K562 (cell line): ENCODE data around the gene NUAK1. TPM values are rescaled to one million over a fixed set of nuclear protein-coding genes. Genes with fewer than 3 reads are reported as not detected.

Experiments
- ATAC-seq: fragments of 200-7000 bp; cut with Tn5 transposase; 3 replicates; pipeline ENCODE4 v1.9.1; 2020; ENCODE audit warnings: moderate library complexity
- BruUV-seq: library from RNA; stranded (reverse); fragments of 400-500 nt; replicated peaks from 2 replicates; lab custom pipeline; 2021; lab: Mats Ljungman, UMichigan
- CTCF ChIA-PET: fragments of 300-600 bp; formaldehyde crosslinking; extraction: SDS; loops from one replicate; lab custom pipeline; 2021; ENCODE audit warnings: low intra/inter-chr PET ratio; lab: Yijun Ruan, JAX
- POLR2A ChIA-PET: fragments of 300-600, 350-650 bp; sonication (Branson Sonifier 250); formaldehyde crosslinking; extraction: SDS; loops from one replicate; lab custom pipeline; 2021; ENCODE audit warnings: antibody characterized with exemption, inconsistent platforms; lab: Yijun Ruan, JAX
- DNase-seq, 4 experiments: peaks; one replicate each; pipeline versions ENCODE4 v3.0.0 to v3.0.0-alpha.2; 2011 to 2018; ENCODE audit warnings: low spot score in 3 of 4, mixed read lengths in 3 of 4; ENCODE audit errors: extremely low read depth in 1 of 4
- FAIRE-seq: peaks from 2 replicates; lab custom pipeline; 2011; peaks lifted over from hg19 to GRCh38; lab: Jason Lieb, UNC
- H2AFZ ChIP-seq: 2 replicates; pipeline ENCODE4 v1.6.0; 2011; ENCODE audit warnings: low read depth, low read length, control low read depth, inconsistent platforms
- H3K27ac ChIP-seq: fragments of 200-600 bp; 3 replicates; pipeline ENCODE4 v1.8.0; 2011; ENCODE audit warnings: low read depth, mild to moderate bottlenecking, control low read depth, inconsistent platforms, low read length, moderate library complexity, mixed read lengths; ENCODE audit errors: extremely low read depth
- H3K27me3 ChIP-seq, 2 experiments: fragments of 300-600 bp in 1 of 2; 2 replicates in 1 of 2; 3 replicates in 1 of 2; pipeline versions ENCODE4 v1.6.0 to v1.8.0; 2011; ENCODE audit warnings: inconsistent platforms in 2 of 2, low read length in 2 of 2, mild to moderate bottlenecking in 1 of 2, mixed read lengths in 1 of 2, moderate library complexity in 1 of 2; ENCODE audit not compliant: control insufficient read depth in 2 of 2, insufficient read depth in 2 of 2
- H3K36me3 ChIP-seq: fragments of 300-600 bp; 3 replicates; pipeline ENCODE4 v1.8.0; 2011; ENCODE audit warnings: mild to moderate bottlenecking, low read length, inconsistent platforms; ENCODE audit not compliant: control insufficient read depth, insufficient read depth
- H3K4me1 ChIP-seq, 2 experiments: fragments of 200-600 bp in 1 of 2; replicated peaks in 1 of 2; 2 replicates in 1 of 2; 3 replicates in 1 of 2; pipeline versions ENCODE4 v1.5.1 to v1.8.0; 2011; ENCODE audit warnings: inconsistent platforms in 2 of 2, low read length in 2 of 2, mild to moderate bottlenecking in 1 of 2, mixed read lengths in 1 of 2, moderate library complexity in 1 of 2; ENCODE audit not compliant: control insufficient read depth in 2 of 2, insufficient read depth in 2 of 2
- H3K4me2 ChIP-seq: 2 replicates; pipeline ENCODE4 v1.6.1; 2011; ENCODE audit warnings: low read length, control low read depth, inconsistent platforms, mixed read lengths; ENCODE audit not compliant: insufficient read depth
- H3K4me3 ChIP-seq: fragments of 200-600 bp; sonication (generic), shearing (Covaris generic); 2 replicates; pipeline ENCODE4 v1.5.1; 2016; ENCODE audit warnings: control low read depth, inconsistent platforms
- H3K79me2 ChIP-seq: fragments of 200-600 bp; 3 replicates; pipeline ENCODE4 v1.8.0; 2011; ENCODE audit warnings: low read length, inconsistent platforms; ENCODE audit not compliant: control insufficient read depth, insufficient read depth
- H3K9ac ChIP-seq, 2 experiments: 2 replicates each; pipeline versions ENCODE4 v1.6.0 to v1.6.1; 2011; ENCODE audit warnings: low read depth in 2 of 2, low read length in 2 of 2, control low read depth in 1 of 2, inconsistent platforms in 1 of 2, mild to moderate bottlenecking in 1 of 2, mixed read lengths in 1 of 2; ENCODE audit not compliant: insufficient read depth in 1 of 2
- H3K9me1 ChIP-seq: one replicate; pipeline ENCODE4 v1.6.0; 2011; ENCODE audit warnings: inconsistent platforms, mild to moderate bottlenecking, low read length, moderate library complexity; ENCODE audit not compliant: control insufficient read depth, insufficient read depth
- H3K9me3 ChIP-seq: replicated peaks from 2 replicates; pipeline ENCODE4 v1.5.1; 2011; ENCODE audit warnings: low read depth, low read length, inconsistent platforms; ENCODE audit not compliant: control insufficient read depth, insufficient read depth
- H4K20me1 ChIP-seq: replicated peaks from 2 replicates; pipeline ENCODE4 v1.6.1; 2011; ENCODE audit warnings: low read length, inconsistent platforms, mixed read lengths; ENCODE audit not compliant: control insufficient read depth, insufficient read depth
- PHF21A ChIP-seq: fragments of 450-650 bp; IDR thresholded peaks from 2 replicates; pipeline ENCODE4 v1.6.1; 2017; ENCODE audit warnings: low read depth, borderline replicate concordance
- ZNF239 ChIP-seq: fragments of 250-450 bp; sonication (Bioruptor Pico); IDR thresholded peaks from 2 replicates; pipeline ENCODE4 v1.4.0; 2020; ENCODE audit warnings: mild to moderate bottlenecking
- WGBS: fragments of 100-300 bp; shearing (Covaris generic); methylation state at CpG from one replicate; pipeline ENCODE4 v1.1.6; 2016; ENCODE audit warnings: low coverage, mixed read lengths; ENCODE audit not compliant: insufficient coverage; ENCODE audit errors: missing lambda C conversion rate; 5-methylcytosine and 5-hydroxymethylcytosine counted together
- in situ Hi-C: fragments of 300-500 bp; cut with MboI; formaldehyde crosslinking; loops from 4 replicates; pipeline ENCODE4 v1.15.0; 2018; ENCODE audit warnings: inconsistent platforms, mixed read lengths
- intact Hi-C: fragments of 100-400 bp; cut with micrococcal nuclease; formaldehyde crosslinking; loops from 2 replicates; pipeline ENCODE4 v1.14.2; 2022
- polyA plus RNA-seq, 8 experiments: library from polyadenylated mRNA; depleted of rRNA in 4 of 8; stranded (reverse) in 5 of 8; unstranded in 3 of 8; fragments of >200 nt; fragmentation: Nextera tagmentation in 2 of 8; fragmentation: Illumina TruSeq in 1 of 8; extraction: Ambion mirVana in 2 of 8; extraction: Trizol in 1 of 8; gene quantifications; 2 replicates each; pipeline versions ENCODE4 v1.2.1 to v1.2.3, GENCODE V29; 2011 to 2014; ENCODE audit warnings: inconsistent platforms in 1 of 8, missing spikeins in 1 of 8
- total RNA-seq, 7 experiments: library from RNA; depleted of rRNA in 6 of 7; stranded (reverse); fragments of >200 nt in 6 of 7; fragmentation: Illumina TruSeq in 2 of 7; extraction: Trizol in 2 of 7; gene quantifications; 2 replicates each; pipeline versions ENCODE4 v1.2.1 to v1.2.3, GENCODE V29; 2011 to 2021; ENCODE audit warnings: low replicate concordance in 1 of 7
- TF ChIP-seq, protein P1 (sequence below): fragments of 200-800 bp; sonication (Bioruptor generic); IDR thresholded peaks from 2 replicates; pipeline ENCODE4 v1.6.1; 2017; ENCODE audit warnings: missing genetic modification characterization, missing compliant biosample characterization

Gene NUAK1
- total and polyA plus RNA-seq, 9 of the 15 experiments (the other 6 are each of a cell fraction or from before 2014, with no cell fraction given) = 0.02 TPM; not detected in 8

DNA sequence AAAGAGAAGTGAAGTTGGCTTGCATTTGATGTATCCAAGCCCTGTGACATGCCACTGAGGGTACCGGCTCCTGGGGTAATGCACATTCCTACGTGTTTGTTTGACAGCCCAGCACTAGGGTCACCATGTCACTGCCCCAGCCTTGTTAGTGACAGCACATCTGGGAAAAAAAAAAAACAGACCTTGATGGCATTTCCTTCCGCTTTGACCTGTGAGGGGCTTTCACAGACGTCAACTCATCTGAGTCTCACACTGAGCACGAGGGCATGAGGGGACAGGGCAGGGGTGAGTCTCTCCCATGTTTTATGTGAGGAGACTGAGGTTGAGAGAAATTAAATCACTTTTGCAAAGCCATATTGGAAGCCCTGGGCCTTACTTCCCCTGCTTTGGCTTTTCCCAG, 111.5 kb downstream of the NUAK1 start:
- H2AFZ ChIP-seq = no peak overlapping the region
- no peaks in the 10 kb centered on the region; a peak in 1 of 5 replicates for H3K27me3 ChIP-seq
- H3K4me3 ChIP-seq = no peak overlapping the region
- ChIA-PET POLR2A (no interaction called here), CTCF (no interaction called here)
- no peaks in the 10 kb centered on the region; a peak in 2 of 5 replicates for H3K4me1 ChIP-seq
- intact Hi-C loops (loop anchor here (10.0 kb wide), 1 partner anchor 118 kb away; no protein-coding TSS in a partner anchor), in situ Hi-C loops (no loop called here)
- FAIRE-seq = no peak
- H3K79me2 ChIP-seq = no peaks in the 10 kb centered on the region
- H3K4me2 ChIP-seq = no peak overlapping the region
- no peak overlapping the region for H3K9ac ChIP-seq
- no peaks in the 10 kb centered on the region for H4K20me1 ChIP-seq
- ATAC-seq = no peak
- TF ChIP-seq, protein P1, sequence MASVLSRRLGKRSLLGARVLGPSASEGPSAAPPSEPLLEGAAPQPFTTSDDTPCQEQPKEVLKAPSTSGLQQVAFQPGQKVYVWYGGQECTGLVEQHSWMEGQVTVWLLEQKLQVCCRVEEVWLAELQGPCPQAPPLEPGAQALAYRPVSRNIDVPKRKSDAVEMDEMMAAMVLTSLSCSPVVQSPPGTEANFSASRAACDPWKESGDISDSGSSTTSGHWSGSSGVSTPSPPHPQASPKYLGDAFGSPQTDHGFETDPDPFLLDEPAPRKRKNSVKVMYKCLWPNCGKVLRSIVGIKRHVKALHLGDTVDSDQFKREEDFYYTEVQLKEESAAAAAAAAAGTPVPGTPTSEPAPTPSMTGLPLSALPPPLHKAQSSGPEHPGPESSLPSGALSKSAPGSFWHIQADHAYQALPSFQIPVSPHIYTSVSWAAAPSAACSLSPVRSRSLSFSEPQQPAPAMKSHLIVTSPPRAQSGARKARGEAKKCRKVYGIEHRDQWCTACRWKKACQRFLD (CRISPR knock-in tag) = no peak
- no peak overlapping the region for H3K27ac ChIP-seq
- no peaks in the 10 kb centered on the region for H3K9me3 ChIP-seq
- 3% methylated on average over 5 of the region's 5 CpGs for WGBS
- H3K9me1 ChIP-seq = no peaks in the 10 kb centered on the region
- DNase-seq = no peak
- no TSS peak for BruUV-seq
- H3K36me3 ChIP-seq = no peaks in the 10 kb centered on the region

DNA sequence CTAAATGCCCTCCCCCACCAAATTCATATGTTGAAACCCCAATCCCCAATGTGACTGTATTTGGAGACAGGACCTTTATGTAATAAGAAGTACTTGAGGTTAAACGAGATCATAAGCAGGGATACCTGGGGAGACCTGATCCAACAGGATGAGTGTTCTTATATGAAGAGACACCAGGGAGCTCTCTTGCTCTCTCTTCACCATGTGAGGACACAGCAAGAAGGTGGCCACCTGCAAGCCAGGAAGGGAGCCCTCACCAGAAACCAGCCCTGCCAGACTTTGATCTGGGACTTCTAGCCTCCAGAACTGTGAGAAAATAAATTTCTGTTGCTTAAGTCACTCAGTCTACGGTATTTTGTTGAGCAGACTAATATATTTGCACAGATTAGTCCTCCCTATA, 113.6 kb downstream of the NUAK1 start:
- 0% methylated on average over 2 of the region's 2 CpGs for WGBS
- no peak for ATAC-seq
- ChIA-PET CTCF (no interaction called here), POLR2A (no interaction called here)
- Histone ChIP-seq H3K27me3 (no peaks in the 10 kb centered on the region; a peak in 1 of 5 replicates), H2AFZ (no peak overlapping the region), H3K27ac (no peak overlapping the region), H3K4me3 (no peak overlapping the region), H3K36me3 (no peaks in the 10 kb centered on the region), H3K9me1 (no peaks in the 10 kb centered on the region), H3K4me1 (no peaks in the 10 kb centered on the region), H4K20me1 (no peaks in the 10 kb centered on the region), H3K79me2 (no peaks in the 10 kb centered on the region)
- in situ Hi-C loops = no loop called here
- TF ChIP-seq PHF21A (no peak), ZNF239 (CRISPR knock-in tag) (no peak)
- TF ChIP-seq, all 486 proteins: peak for 0
- BruUV-seq = no TSS peak
- Histone ChIP-seq H3K9me3 (no peaks in the 10 kb centered on the region), H3K4me2 (no peak overlapping the region), H3K9ac (no peak overlapping the region)
- intact Hi-C loops = loop anchor here (10.0 kb wide), 1 partner anchor 120 kb away; no protein-coding TSS in a partner anchor
- FAIRE-seq = no peak
- no peak for DNase-seq
